Measurements from ENCODE around the gene ABCC6. TPM values are rescaled to one million over a fixed set of nuclear protein-coding genes. Genes with fewer than 3 reads are reported as not detected.
"Not testable (repeated sequence)": the region's sequence is repeated elsewhere in the genome, so short reads cannot be mapped to it uniquely, and the experiment has no call there.

Gene ABCC6
- total RNA-seq, 1 donor = 0.63 TPM

DNA sequence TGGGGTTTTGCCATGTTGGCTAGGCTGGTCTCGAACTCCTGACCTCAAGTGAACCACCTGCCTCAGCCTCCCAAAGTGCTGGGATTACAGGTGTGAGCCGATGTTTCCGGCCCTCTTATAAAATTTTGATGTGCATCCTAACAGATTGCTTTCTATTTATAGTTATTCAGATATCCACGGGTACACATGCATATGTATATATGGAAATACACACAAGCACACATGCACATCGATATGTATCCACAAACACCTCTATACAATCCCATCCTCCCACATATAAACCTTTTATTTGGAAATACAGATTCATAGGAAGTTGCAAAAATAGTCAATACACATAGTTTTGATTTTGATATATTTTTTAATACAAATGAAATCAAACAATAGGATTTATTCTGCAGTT, 14.4 kb upstream of the ABCC6 start:
- H3K4me3 ChIP-seq (ENCODE audit: low read depth, low read length); DNase-seq (ENCODE audit: low read depth): not testable (repeated sequence)

DNA sequence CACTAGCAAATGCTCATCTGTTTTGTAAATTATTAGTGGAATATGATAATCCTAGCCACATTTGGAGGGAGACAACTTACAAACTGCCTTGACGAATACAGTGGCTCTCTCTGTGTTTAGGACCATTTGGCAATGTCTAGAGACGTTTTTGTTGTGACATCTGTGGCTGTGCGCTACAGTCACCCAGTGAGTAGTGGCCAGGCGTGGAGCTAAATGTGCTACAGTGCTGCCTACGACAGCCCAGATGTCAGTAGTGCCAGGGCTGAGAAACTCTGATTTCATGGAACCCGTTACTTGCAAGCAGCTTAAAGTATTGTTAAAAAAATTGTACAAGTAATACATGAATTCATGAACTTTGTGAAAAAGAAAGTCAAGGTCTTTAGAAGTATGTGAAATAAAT, 13.8 kb upstream of the ABCC6 start:
- not testable (repeated sequence) for DNase-seq (ENCODE audit: low read depth); H3K4me3 ChIP-seq (ENCODE audit: low read depth, low read length)

DNA sequence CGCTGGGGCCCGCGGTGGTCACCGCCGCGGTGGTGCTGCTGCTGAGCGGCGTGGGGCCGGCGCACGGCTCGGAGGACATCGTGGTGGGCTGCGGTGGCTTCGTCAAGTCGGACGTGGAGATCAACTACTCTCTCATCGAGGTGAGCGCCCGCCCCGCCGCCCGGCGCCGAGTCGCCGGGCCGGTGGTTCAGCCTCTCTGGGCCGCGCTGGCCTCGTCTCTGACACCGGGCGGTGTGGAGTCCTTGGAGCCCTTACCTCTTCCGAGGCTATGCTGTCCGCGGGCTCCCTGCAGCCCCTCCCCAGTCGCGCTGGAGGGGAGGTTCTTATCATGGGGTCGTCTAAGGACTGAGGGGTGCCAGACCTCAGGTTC, 9.4 kb upstream of the ABCC6 start:
- H3K4me3 ChIP-seq (ENCODE audit: low read depth, low read length); DNase-seq (ENCODE audit: low read depth): not testable (repeated sequence)

DNA sequence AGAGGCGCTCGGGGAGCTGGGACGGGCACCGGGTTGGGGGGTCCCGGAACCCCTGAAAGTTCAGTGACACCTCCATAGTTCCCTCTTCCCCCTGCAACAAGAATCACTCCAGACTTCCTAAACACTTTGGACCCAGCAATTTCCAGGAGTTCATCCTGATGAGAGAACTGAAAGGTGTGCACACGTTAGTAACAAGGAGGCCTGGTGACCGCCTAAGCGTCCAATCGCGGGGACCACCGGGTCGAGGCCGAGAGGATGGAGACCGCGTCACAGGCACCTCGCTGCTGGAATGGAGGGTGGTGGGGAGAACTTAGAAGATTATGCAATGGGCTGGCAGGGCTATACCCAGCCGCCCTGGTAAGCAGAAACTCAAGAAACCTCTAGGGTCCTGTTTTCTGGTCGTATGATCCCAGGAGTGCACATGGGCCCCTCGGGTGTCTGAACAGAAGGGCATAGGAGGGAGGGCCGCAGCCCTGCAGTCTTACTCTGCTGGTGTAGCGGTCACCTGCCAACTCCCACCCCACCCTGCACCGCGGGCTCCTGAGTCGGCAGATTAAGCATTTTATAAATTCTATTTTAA, 458 bp upstream of the ABCC6 start:
- not testable (repeated sequence) for DNase-seq (ENCODE audit: low read depth)
- peak overlapping the region; percentile 33 for H3K4me3 ChIP-seq (ENCODE audit: low read depth, low read length)

DNA sequence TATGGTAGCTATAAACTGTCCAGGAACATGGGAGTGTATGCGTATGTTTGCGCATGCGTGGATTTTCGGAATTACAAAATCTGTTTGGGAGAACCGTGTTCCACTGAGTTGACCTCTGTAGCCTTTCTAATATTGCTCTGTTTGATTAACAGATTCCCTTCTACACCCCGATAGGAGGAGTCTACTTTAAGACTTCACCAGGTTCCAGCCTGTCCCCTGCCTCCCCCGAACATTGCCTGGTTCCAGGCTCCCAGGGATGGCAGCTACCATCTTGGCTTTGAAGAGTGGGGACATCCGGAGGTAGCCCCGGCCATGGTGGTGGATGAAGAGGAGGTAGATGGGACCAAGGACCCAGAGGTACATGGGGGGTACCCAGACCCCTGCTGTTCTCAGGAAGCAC, 1.9 kb downstream of the ABCC6 start:
- not testable (repeated sequence) for DNase-seq (ENCODE audit: low read depth); H3K4me3 ChIP-seq (ENCODE audit: low read depth, low read length)

DNA sequence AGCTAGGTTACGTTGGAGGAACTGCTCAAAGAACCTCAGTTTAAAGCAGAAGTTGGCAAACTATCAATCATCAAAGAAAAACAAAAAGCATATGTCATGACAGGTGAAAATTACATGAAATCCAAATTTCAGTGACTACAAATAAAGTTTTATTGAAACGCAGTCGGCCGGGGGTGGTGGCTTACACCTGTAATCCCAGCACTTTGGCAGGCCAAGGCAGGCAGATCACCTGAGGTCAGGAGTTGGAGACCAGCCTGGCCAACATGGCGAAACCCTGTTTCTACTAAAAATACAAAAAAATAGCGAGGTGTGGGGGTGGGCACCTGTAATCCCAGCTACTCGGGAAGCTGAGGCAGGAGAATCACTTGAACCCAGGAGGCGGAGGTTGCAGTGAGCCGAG, 2.8 kb downstream of the ABCC6 start:
- not testable (repeated sequence) for H3K4me3 ChIP-seq (ENCODE audit: low read depth, low read length); DNase-seq (ENCODE audit: low read depth)

DNA sequence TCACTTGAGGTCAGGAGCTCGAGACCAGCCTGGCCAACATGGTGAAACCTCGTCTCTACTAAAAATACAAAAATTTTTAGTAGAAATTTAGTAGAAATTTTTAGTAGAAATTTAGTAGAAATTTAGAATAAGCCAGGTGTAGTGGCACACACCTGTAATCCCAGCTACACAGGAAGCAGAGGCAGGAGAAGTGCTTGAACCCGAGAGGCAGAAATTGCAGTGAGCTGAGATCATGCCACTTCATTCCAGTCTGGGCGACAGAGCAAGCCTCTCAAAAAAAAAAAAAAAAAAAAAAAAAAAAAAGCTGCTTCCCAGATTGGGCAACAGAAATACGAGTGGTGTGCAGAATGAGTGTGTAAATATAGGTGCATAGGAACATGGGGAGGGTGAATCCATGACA, 4.5 kb downstream of the ABCC6 start:
- not testable (repeated sequence) for H3K4me3 ChIP-seq (ENCODE audit: low read depth, low read length); DNase-seq (ENCODE audit: low read depth)

DNA sequence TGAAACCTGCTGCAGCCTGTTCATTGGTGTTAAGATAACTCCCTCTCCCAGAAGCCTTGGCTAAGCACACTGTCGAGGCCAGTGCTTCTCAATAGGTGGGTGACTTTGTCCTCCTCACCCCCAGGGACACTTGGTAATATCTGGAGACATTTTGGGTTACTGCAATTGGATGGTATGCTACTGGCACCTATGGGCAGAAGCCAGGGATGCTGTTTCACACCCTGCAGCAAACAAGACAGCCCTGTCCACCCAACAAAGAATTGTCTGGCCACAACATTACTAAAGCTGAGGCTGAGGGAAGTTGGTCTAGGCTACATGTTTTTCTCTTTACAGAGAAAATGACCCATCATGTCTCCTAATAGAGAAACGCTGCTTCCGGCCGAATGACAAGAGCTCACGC, 4.9 kb downstream of the ABCC6 start:
- not testable (repeated sequence) for H3K4me3 ChIP-seq (ENCODE audit: low read depth, low read length); DNase-seq (ENCODE audit: low read depth)

DNA sequence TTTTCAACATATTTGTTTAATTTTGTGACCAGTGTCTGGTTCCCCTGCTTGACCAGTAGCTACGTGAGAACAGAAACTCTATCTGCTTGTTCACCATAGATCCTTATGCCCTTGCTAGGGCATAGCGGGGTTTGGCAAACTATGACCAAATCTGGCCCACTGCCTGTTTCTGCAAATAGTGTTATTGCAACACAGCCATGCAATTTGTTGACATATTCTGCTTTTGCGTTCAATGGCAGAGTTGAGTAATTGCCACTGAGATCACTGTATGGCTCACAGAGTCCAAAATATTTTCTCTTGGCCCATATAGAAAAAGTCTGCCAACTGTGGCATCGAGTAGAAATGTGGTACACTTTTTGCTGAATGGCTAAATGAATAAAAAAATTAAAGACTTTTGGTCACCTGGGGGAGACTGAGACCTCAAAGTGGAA, 9.4 kb downstream of the ABCC6 start:
- DNase-seq (ENCODE audit: low read depth) = peak; percentile 43
- not testable (repeated sequence) for H3K4me3 ChIP-seq (ENCODE audit: low read depth, low read length)

DNA sequence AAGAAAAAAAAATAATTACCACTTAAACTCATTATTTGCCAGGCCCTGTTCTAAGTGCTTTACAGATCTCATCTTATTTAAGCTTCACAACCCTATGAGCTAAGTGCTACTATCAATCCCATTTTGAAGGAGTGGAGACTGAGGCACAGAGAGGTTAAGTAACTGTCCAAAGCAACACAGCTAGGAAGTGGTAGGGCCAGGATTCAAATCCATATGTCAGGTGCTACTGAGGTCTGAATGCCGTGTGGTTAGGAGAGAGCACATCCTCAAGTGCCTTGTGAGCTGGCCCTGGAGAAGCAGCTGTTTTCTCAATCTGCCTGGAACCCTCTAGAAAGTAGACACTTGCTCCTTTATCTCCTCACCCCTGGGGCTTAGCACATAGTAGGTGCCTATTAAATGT, 11.9 kb downstream of the ABCC6 start:
- H3K4me3 ChIP-seq (ENCODE audit: low read depth, low read length); DNase-seq (ENCODE audit: low read depth): not testable (repeated sequence)

DNA sequence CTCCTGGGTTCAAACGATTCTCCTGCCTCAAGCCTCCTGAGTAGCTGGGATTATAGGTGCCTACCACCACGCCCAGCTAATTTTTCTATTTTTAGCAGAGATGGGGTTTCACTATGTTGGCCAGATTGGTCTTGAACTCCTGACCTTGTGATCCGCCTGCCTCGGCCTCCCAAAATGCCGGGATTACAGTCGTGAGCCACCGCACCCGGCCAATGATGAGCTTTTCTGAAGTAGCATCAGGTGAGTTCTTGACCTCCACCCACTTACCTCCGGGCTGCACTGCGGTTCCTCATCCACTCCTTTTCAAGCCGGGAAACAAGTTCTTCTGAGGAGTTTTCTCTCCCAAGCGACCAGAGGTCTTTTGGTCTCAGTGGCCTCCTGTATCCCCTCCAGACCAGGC, 14.8 kb downstream of the ABCC6 start:
- H3K4me3 ChIP-seq (ENCODE audit: low read depth, low read length); DNase-seq (ENCODE audit: low read depth): not testable (repeated sequence)

DNA sequence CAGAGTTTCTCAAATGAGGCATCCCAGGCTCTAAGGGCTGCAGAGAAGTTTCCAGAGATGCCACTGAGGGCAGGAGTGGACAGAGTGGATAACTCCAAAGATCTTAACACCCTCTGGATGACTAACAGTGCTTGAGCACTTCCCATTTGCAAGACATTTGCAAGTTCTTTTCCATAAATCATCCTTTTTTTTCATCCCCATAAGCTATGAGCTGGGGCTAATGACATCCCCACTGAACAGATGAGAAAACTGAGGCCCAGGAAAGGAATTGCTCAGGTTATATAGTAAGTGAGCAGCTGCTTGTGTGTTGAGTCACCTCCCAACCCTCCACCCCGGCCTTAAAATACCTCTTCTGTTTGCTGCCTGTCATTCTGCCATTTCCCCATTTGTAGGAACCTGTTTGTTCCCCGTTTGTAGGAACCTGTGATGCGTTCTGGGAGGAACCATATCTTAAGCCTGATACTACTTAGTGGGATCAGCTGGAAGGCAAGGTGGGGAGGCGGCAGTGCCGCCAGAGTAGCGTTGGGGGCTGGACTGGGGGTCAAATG, 15.4 kb downstream of the ABCC6 start:
- DNase-seq (ENCODE audit: low read depth); H3K4me3 ChIP-seq (ENCODE audit: low read depth, low read length): not testable (repeated sequence)

DNA sequence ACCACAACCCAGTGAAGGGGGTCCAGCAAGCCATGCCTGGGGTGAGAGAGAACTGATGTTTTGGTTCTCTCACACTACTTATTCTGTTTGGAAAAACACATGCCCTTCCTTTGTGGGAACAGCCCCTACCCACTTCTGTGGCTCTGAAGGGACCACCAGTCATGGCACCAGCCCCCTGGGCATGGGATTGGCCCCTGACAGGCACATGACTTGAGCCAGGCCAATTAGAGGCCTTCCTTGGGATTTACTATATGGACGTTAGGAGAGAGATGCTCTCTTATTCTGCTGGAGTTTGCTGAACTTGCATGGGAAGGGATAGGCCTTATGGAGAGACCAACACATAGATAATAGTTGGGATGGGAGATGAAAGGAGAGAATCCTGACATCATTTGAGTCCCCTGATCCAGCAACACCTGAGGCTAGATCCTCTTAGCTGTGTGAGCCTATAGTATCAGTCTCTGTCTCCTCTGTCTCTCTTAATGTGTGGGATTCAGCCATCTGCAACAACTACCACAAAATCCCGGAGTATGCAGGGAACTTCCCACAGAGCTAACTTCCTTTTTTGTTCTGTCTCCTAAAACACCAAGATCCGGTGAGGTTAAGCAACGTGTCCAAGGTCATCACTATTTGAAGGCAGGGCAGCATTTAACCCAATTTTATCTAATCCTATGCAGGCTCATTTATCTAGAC, 16.1 kb downstream of the ABCC6 start:
- DNase-seq (ENCODE audit: low read depth); H3K4me3 ChIP-seq (ENCODE audit: low read depth, low read length): not testable (repeated sequence)

DNA sequence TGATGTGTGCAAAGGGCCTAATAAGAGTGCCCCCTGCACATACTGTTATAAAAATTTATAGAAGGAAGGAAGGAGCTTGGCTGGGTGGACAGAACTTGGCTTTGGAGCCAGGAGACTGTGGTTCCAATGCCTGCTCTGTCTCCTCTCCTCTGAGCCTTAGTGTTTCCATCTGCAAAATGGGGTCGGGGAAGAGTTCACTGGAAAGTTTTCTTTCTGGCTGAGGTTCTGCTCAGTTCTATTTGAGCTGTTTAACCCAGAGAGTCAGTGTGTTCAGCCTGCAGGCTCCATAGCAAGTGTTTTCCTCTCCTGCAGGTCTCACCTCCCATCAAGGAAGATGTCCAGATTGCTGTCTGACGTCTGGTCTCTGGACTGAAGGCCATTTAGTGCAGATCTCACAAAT, 17.4 kb downstream of the ABCC6 start:
- DNase-seq (ENCODE audit: low read depth); H3K4me3 ChIP-seq (ENCODE audit: low read depth, low read length): not testable (repeated sequence)

DNA sequence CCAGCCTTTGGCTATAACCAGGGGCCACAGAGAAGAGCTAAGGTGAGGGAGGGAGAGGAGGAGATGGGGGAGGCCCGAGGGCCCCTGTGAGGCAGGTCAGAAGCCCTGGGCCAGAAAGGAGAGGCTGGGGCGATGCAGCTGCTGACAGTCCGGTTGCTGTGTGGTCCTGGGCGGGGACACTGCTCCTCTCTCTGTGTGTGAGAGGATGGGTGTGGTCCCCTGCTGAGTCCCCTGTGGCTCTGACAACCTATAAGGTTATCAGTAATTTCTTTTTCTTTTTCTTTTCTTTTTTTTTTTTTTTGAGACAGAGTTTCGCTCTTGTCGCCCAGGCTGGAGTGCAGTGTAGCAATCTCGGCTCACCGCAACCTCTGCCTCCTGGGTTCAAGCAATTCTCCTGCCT, 18.7 kb downstream of the ABCC6 start:
- not testable (repeated sequence) for H3K4me3 ChIP-seq (ENCODE audit: low read depth, low read length); DNase-seq (ENCODE audit: low read depth)

DNA sequence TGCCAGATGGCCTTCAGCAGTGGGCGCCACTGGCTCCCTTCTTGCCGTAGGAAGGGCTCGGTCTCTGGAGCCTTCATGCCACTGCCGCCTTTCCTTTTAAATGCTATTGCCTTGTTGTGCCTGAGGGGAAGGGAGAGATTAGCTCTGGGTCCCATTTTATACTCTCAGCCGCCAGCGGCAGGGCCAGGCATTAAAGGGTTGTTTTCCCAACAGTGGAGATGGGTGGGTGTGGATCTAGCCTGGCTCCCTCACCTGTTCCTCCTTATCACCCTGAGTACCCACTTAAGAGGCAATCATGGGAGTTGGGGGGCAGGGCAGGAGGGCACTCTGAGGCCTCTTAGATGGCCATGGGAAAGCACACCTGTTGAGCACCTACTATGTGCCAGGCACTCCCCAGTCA, 19.8 kb downstream of the ABCC6 start:
- H3K4me3 ChIP-seq (ENCODE audit: low read depth, low read length); DNase-seq (ENCODE audit: low read depth): not testable (repeated sequence)
